Measurements from ENCODE around the gene YTHDF1.

The YTHDF1 gene

DNA sequence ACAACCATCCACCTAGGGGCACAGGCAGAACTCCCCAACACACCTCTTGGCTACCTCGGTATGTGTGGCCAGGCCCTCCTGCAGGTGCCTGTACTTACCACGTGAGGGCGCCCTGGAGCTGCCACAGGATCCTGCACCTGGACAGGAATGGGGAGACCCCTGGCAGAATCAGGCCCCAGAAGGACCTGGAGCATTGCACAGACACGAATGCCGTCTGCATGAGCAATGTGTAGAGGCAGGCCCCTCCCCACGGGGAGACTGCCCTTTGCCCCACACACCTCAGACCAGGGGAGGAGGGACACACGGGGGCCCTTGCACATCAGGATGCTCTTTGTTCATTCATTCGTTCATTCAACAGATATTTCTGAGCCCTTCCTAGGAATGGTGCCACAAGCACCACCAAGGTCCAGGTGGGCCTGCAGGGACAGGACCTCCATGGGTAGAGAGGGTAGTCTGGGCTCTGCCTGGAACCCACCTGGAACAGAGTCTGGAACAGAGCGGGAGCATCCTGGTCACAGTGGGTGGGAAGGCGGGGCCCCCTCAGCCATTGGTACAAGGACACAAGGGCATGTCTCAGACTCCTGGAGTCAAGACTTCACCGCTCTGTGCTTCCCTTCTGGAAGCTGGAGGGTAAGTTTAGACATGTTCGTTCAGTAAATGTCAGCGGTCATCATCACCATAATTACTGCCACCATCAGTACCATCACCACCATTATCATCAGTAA is 32.3 kb downstream of the YTHDF1 start:
- DNase-seq, result peak; percentile 58

- no peak for DNase-seq
Observed at GRCh38 chr20:63182946-63183415, 33.0 kb downstream of the YTHDF1 start.

DNA sequence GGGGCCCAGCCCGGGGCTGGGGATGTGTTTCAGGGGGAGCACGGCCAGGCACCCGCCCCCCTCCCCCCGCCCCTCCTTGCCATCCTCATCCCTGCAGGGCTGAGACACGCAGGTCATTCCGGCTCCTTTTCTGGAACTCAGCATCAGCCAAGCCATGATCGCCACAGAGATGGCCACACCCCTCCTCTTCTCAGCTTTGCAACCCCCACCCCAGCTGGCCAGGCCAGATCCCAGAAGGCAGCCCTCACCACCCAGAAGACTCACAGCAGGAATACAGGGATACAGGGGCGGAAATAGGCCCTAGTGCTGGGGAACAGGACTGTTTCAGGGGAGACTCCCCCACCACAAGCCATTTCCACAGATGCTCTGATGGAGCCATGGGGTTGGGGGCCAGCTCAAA is 33.5 kb downstream of the YTHDF1 start:
- no peak for DNase-seq

DNA sequence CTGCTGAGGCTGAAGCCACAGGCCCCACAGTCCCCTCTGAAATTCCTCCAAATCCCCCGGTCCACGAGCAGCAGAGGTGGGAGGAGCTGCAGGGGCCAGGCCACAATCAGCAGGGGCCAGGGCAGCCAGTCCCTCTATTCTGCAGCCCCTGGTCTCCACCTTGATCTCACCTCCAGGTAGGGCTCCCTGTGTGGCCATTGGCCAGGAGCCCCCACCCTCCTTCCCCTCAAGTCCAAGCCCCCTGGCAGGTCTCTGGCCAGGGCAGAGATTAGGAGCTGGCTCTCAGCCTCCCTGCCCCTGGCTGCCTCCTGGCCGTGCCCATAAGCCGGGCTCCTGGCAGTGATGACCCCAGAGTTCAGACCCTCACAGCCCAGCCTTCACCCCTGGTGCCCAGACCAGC is 34.7 kb downstream of the YTHDF1 start:
- no peak for DNase-seq

- DNase-seq, result no peak
Observed at GRCh38 chr20:63180569-63181185, 35.3 kb downstream of the YTHDF1 start.

DNA sequence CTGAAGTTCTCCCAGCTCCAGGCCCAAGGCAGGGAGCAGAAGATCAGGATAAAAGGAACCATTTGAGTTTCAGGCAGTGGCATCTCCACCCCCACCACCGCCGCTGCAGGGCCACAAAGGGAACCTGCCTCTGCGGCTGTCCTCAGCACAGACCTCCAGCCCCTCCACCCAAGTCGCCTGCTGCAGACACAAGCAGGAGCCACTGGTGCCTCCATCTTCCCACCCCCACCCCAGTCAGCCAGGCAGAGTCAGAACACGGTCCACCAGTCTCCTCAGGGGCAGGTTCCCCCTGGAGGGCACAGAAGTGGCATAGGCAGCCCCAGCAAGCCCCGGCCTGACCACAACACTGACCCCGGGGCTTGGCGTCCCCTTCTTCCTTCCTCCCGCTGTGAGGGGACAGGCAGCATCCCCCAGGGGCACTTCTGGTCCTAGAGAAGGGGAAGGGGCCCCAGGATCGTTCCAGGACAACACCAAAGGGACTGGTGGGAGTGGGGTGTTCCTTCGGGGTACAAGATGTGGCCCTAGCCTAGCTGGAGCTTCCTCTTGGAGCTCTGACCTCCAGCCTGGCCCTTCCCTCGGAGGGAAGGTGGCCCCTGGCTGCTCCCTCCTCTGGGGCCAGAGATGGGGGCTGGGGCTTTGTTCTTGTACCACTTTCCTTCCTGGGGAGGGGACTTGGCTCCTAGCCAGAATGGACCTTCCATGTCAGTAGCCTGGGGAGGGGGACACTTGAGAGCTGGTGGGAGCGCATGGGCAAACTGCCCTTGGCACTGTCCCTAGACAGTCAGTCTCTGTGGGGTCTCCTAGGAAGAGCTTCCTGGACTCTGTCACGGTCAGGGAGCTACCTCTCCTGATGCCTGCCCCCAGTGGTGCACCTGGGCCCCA is 36.0 kb downstream of the YTHDF1 start:
- DNase-seq, result no peak

DNA sequence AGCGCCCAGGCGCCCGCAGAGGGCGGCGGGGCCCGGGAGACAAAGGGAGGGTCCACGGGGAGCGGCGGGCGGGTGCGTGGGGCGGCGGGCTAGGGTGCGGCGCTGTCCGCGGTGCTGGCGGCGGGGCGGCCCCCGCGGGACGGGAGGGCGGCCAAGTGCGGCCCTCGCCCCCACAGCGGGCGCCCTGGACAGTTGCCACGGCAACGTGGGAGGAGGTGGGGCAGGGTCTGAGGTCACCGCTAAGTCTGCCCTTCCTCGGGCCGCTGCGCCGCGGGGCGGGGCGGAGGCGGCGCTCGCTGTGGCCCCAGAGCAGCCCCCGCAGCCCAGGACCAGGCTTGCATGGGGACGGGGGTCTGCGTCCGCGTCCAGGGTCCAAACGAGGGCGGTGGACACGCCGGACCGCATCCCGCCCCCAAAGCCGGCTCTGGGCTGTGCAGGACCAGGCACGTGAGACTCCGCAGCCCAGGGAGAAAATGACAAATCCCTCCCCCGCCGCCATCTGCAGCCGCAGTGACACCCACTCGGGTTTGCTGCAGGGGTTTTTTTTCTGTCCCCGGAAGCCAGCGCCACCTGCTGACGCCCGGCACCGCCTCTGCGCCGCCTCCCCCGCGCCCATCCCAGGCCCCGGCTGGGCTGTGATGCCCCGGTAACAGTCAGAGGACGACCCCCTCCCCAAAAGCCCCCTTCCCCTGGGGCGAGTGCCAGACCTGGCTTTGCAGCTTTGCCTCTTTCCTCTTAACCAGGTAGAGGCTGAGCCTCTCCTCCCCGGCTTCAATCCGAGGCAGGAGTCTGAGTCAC is 36.8 kb downstream of the YTHDF1 start:
- peak; percentile 68 for DNase-seq

DNA sequence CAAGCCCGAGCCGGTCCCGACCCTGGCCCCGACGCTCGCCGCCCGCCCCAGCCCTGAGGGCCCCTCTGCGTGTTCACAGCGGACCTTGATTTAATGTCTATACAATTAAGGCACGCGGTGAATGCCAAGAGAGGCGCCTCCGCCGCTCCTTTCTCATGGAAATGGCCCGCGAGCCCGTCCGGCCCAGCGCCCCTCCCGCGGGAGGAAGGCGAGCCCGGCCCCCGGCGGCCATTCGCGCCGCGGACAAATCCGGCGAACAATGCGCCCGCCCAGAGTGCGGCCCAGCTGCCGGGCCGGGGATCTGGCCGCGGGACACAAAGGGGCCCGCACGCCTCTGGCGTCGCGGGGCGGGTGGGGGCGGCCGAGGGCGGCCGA is 37.5 kb downstream of the YTHDF1 start:
- no peak for DNase-seq

DNA sequence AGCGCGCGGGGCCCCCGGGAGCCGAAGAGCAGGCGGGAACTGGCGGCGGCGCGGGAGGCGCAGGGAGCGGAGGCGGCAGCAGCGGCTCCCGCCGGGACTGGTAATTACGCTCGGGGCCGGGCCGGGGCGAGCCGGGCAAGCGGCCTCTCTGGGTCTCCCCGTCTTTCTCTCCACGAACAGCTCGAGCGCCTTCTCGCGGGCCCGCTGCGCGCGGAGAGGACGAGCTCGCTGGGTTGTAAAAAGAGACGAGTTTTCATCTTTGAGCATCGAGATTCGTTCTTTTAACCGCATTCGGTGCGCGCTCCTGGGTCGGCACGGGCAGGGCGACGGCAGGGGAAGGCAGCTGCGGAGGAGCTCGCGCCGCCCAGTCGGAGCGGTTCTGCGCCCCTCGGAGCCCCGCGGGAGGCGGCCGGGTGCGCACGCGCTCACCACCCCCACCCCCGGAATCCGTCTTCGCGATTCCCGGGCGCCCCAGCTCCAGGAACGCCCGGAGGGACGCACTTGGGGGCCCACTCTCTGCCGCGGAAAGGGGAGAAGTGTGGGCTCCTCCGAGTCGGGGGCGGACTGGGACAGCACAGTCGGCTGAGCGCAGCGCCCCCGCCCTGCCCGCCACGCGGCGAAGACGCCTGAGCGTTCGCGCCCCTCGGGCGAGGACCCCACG is 38.0 kb downstream of the YTHDF1 start:
- no peak for DNase-seq

GRCh38 chr20:63177134-63177784 is 38.7 kb downstream of the YTHDF1 start:
- DNase-seq, result peak; percentile 34

DNA sequence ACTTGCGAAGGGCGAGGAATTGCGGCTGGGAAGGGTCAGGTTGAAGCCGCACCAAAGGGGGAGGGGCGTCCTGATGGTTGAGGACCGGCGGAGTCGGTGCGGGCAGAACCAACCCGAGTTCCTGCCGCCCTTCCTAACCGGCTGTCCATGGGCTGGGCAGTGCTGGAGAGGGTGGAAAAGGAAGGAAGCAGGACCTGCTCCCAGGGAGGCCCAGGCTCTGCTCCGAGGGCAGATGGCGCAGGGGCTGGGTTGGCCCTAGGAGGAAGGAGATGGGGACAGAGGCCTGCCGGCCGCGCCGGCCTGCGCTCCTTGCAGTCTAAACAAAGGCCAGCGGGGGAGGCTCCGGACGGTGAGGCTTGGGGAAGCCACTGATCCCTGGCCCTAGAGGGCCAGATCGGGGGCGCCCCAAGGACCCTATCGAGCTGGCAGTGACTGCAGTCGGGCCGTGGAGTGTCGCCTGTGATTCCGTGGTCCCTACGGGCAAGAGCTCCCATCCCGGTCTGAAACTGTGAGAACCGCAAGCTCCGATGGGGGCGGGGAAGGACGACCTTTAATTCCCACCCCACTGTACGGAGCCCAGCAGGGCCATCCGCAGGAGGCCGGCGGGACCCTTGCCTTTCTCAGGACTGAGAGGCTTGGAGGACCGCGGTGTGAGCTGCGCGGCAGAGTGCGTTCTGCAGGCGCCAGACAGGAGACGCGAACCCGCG is 39.4 kb downstream of the YTHDF1 start:
- DNase-seq, result no peak

GRCh38 chr20:63176034-63176426 is 39.9 kb downstream of the YTHDF1 start:
- DNase-seq, result no peak

GRCh38 chr20:63175038-63175895 is 40.7 kb downstream of the YTHDF1 start:
- no peak for DNase-seq

GRCh38 chr20:63174309-63175037 is 41.5 kb downstream of the YTHDF1 start:
- DNase-seq, result no peak

- DNase-seq, result no peak
Observed at GRCh38 chr20:63173552-63174191, 42.3 kb downstream of the YTHDF1 start.

- DNase-seq, result peak; percentile 13
Observed at GRCh38 chr20:63172726-63173125, 43.2 kb downstream of the YTHDF1 start.

- DNase-seq, result no peak
Observed at GRCh38 chr20:63171991-63172390, 43.9 kb downstream of the YTHDF1 start.

- DNase-seq, result no peak
Observed at GRCh38 chr20:63169681-63170080, 46.2 kb downstream of the YTHDF1 start.

DNA sequence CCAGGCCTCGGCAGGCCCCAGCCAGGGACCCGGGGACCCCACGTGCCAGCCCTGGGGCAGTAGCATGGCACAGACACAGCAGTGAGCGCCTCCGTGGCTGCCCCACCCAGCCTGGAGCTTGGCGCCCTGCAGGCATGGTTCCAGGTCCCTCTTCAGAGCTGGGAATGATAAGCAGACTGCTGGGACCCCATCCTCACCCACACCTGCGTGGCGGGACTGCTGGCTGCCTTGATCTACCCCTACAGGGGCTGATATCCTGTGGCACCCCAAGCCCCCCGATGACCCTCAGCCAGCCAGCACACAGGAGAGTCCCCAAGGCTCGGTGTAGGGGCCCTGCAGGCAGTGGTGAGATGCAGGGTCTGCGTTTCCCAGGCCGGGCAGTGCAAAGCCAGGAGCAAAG is 47.1 kb downstream of the YTHDF1 start:
- DNase-seq, result no peak

Data from activated CD4-positive, alpha-beta T cell treated with anti-CD3 and anti-CD28 coated beads, Interleukin-10, Interleukin-2, amounts not matched to agents 100 ng/mL and 50 ng/mL, durations not matched to agents 16 hours and 8 hours (primary cell).